OCI-LY7 (cell line): ENCODE measurements around the gene LRRC26.

Experiments
- EZH2phosphoT487 ChIP-seq: fragments of 200-600 bp; sonication (generic); IDR thresholded peaks from 2 replicates; pipeline ENCODE4 v1.6.1; 2018; ENCODE audit warnings: low read depth, borderline replicate concordance, mild to moderate bottlenecking, mixed run types, antibody characterized with exemption, low read length, moderate library complexity, mixed read lengths
- TF ChIP-seq, protein P1 (sequence below): fragments of 200-600 bp; sonication (generic); conservative IDR thresholded peaks from 2 replicates; pipeline ENCODE4 v1.5.1; 2014; ENCODE audit warnings: mild to moderate bottlenecking, antibody characterized with exemption, low read length, moderate library complexity, mixed read lengths

DNA sequence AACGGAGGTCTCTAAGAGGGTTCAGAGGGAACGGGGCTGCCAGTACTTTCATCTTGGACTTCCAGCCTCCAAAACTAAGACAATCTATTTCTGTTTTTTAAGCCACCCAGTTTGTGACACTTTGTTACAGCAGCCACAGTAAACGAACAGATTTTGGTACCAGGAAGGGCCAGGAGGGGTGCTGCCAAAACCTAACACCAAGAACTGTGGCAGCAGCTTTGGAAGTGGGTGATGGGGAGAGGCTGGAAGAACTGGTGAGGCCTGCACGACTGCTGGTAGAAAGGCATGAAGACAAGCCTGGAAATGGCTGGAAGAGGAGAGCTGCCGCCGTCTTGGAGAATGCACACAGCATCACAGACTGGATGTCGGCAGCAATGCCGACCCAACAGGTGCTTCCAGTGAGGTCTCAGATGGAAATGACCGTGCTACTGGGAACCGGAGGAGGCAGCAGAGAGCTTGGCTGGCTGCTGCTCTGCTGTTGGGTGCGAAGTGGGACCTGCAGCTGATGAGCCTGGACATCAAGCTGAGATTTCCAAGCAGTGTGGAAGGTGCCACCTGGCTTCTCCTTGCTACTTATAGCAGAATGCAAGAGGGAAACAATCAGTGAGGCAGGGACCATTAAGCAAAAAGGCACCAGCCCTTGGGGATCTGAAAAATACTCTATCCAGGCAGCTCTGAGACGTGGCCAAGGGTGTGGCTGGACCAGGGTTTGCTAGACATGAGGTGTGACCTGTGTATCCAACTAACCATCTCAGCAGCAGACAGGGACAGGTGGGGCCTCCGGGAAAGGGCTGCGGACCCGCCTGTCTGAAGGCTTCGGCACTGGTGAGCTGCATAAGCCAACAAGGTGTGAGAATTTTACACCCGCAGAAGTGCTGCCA lies 6.7 kb upstream of the LRRC26 start:
- TF ChIP-seq, protein P1, sequence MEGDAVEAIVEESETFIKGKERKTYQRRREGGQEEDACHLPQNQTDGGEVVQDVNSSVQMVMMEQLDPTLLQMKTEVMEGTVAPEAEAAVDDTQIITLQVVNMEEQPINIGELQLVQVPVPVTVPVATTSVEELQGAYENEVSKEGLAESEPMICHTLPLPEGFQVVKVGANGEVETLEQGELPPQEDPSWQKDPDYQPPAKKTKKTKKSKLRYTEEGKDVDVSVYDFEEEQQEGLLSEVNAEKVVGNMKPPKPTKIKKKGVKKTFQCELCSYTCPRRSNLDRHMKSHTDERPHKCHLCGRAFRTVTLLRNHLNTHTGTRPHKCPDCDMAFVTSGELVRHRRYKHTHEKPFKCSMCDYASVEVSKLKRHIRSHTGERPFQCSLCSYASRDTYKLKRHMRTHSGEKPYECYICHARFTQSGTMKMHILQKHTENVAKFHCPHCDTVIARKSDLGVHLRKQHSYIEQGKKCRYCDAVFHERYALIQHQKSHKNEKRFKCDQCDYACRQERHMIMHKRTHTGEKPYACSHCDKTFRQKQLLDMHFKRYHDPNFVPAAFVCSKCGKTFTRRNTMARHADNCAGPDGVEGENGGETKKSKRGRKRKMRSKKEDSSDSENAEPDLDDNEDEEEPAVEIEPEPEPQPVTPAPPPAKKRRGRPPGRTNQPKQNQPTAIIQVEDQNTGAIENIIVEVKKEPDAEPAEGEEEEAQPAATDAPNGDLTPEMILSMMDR = peak; percentile 79
- TF ChIP-seq EZH2phosphoT487 = no peak
